Activated naive CD4-positive, alpha-beta T cell treated with anti-CD3 and anti-CD28 coated beads for 36 hours (primary cell): ENCODE results near the gene CASS4. TPM values are rescaled to one million over a fixed set of nuclear protein-coding genes. Genes with fewer than 3 reads are reported as not detected.

Experiments used
- CTCF ChIA-PET: fragments of 350-600 bp; sonication (Branson Sonifier 250); formaldehyde crosslinking; loops from one replicate; lab custom pipeline; 2021; ENCODE audit warnings: antibody characterized with exemption; lab: Charles Lee
- DNase-seq: peaks from one replicate; pipeline ENCODE4 v3.0.0-alpha.2; 2020
- H3K27ac Mint-ChIP-seq: one replicate; pipeline ENCODE4 v1.8.0; 2021; ENCODE audit warnings: mild to moderate bottlenecking, mixed read lengths
- H3K27me3 Mint-ChIP-seq: one replicate; pipeline ENCODE4 v1.8.0; 2021; ENCODE audit warnings: low read depth, mixed read lengths
- H3K36me3 Mint-ChIP-seq: one replicate; pipeline ENCODE4 v1.8.0; 2021; ENCODE audit warnings: low read depth, mixed read lengths
- H3K4me1 Mint-ChIP-seq: one replicate; pipeline ENCODE4 v1.8.0; 2021; ENCODE audit warnings: low read depth, mixed read lengths
- H3K4me3 Mint-ChIP-seq: one replicate; pipeline ENCODE4 v1.8.0; 2021; ENCODE audit warnings: mild to moderate bottlenecking, moderate library complexity, mixed read lengths
- H3K9me3 Mint-ChIP-seq: one replicate; pipeline ENCODE4 v1.8.0; 2021; ENCODE audit warnings: mixed read lengths
- intact Hi-C: fragments of 100-400 bp; cut with micrococcal nuclease; formaldehyde crosslinking; loops from one replicate; pipeline ENCODE4 v1.15.1; 2023
- total RNA-seq, 2 experiments: library from RNA; stranded (reverse); gene quantifications; one replicate each; pipeline ENCODE4 v1.2.3, GENCODE V29; 2021

The CASS4 gene
- total RNA-seq, 2 experiments from 2014 or later: 5.1 to 5.2 TPM

DNA sequence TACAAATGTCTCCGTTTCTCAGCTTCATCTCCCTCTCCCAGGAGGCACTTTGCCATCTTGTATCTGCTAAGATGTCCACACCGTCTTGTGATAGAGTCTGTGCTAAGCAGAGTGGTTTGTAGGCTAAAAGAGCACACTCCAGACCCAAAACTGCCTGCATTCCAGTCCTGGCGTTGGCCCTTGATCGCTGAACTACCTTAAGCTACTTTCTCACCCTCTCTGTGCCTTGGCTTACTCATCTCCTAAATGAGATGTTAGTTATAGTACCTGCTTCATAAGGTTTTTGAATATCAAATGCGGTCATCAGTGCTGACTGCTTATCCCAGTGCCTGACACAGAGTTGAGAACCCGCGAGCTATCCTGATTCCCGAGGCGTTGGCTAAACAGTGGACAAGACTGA lies 14.0 kb downstream of the CASS4 start:
- H3K27ac Mint-ChIP-seq: no peak overlapping the region
- CTCF ChIA-PET: no interaction called here
- H3K9me3 Mint-ChIP-seq: no peaks in the 10 kb centered on the region
- H3K27me3 Mint-ChIP-seq: no peaks in the 10 kb centered on the region
- no peak overlapping the region for H3K4me3 Mint-ChIP-seq
- intact Hi-C loops: no loop called here
- H3K4me1 Mint-ChIP-seq: peaks cover 70% of the 10 kb centered on the region
- peaks cover 3% of the 10 kb centered on the region for H3K36me3 Mint-ChIP-seq
- no peak for DNase-seq

DNA sequence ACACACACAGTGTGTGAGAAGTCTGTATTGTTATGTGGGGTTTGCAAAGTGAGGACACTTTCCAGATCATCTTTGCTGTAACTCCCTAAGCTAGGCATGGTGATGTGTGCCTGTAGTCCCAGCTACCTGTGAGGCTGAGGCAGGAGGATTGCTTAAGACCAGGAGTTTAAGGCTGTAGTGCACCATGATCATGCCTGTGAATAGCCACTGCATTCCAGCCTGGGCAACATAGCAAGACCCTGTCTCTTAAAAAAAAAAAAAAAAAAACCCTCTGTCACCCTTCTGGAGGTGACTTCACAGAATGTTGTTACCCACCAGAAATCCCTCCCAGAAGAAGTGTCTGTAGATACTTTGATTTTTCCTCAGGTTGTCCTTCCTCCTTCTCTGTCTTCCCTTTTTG lies 14.9 kb downstream of the CASS4 start:
- Mint-ChIP-seq H3K36me3 (peaks cover 3% of the 10 kb centered on the region), H3K4me1 (peaks cover 63% of the 10 kb centered on the region), H3K27ac (no peak overlapping the region), H3K4me3 (no peak overlapping the region), H3K9me3 (no peaks in the 10 kb centered on the region), H3K27me3 (no peaks in the 10 kb centered on the region)
- intact Hi-C loops: no loop called here
- CTCF ChIA-PET: no interaction called here
- DNase-seq: no peak

DNA sequence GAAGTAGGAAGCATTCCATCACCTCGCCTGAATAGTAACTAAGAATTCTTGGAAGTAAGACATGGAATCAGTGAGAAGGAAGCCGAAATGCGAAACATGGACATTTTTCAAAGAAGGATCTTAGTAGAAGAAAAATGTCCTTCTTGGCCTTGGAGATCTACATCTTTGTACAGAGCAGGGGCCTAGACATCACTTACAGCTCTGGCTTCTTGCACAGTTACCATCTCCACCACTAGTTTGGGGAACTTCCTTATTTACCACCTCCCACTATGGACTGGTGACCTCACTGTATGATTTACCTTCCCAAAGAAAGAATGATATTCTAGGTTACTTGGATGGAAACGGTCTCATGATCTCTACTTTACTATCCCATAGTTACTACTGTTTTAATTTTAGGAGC lies 15.7 kb downstream of the CASS4 start:
- no peaks in the 10 kb centered on the region for H3K27me3 Mint-ChIP-seq
- peaks cover 57% of the 10 kb centered on the region for H3K4me1 Mint-ChIP-seq
- H3K9me3 Mint-ChIP-seq: no peaks in the 10 kb centered on the region
- no peak overlapping the region for H3K4me3 Mint-ChIP-seq
- H3K27ac Mint-ChIP-seq: no peak overlapping the region
- intact Hi-C loops: no loop called here
- peaks cover 3% of the 10 kb centered on the region for H3K36me3 Mint-ChIP-seq
- CTCF ChIA-PET: no interaction called here
- DNase-seq: no peak

DNA sequence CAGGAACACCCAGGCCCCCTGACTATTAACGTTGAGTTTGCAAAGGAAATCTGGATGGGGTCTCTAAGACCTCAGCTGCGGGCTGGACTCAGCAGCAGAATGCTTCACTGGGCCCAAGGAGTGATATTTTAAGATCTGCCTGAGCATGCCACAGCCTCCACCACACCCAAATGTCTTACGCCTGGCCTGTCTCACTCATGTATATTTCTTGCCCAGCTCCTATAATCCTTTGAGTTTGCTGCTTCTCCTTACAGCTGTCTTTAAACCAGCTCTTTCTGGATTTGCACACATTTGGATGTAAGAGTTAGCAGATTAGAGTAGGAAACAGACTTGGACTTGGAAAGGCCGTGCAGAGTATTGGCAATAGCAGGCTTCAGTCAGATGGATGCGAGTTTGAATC lies 16.4 kb downstream of the CASS4 start:
- peaks cover 6% of the 10 kb centered on the region for H3K36me3 Mint-ChIP-seq
- no peaks in the 10 kb centered on the region for H3K9me3 Mint-ChIP-seq
- intact Hi-C loops: no loop called here
- H3K4me1 Mint-ChIP-seq: peaks cover 58% of the 10 kb centered on the region
- DNase-seq: no peak
- peak overlapping the region; percentile 90 for H3K27ac Mint-ChIP-seq
- H3K27me3 Mint-ChIP-seq: no peaks in the 10 kb centered on the region
- CTCF ChIA-PET: interaction anchor here (0.8 to 1.2 kb wide), 2 partner anchors 11 to 16 kb away, joined by 3 read pairs; partner anchors contain the start of gene CASS4
- no peak overlapping the region for H3K4me3 Mint-ChIP-seq

DNA sequence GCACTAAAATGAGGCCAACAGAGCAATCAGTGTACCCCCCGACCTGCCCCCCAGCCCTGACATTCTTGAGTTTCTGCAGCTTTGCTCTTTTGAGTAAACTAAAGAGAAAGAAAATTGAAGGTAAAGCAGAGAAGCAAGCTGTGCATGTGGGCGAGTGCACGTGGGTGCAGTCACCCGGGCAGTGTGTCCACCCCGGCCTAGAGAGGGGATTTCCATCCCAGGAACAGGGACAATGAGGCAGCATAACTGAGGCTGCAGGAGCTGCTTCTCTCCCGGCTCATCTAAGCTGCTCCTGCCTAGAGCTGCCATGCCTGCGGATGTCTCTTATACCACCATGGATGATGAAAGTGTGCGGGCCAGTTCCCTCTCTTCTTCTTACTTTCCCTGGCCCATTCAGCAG lies 16.8 kb downstream of the CASS4 start:
- Mint-ChIP-seq H3K27ac (peak overlapping the region; percentile 90), H3K27me3 (no peaks in the 10 kb centered on the region), H3K36me3 (peaks cover 6% of the 10 kb centered on the region), H3K4me1 (peaks cover 63% of the 10 kb centered on the region), H3K9me3 (no peaks in the 10 kb centered on the region), H3K4me3 (peak overlapping the region; percentile 72)
- CTCF ChIA-PET: interaction anchor here (0.8 to 1.2 kb wide), 2 partner anchors 12 to 17 kb away, joined by 3 read pairs; partner anchors contain the start of gene CASS4
- intact Hi-C loops: loop anchor here (1.0 kb wide), 1 partner anchor 11 kb away; no protein-coding TSS in a partner anchor
- no peak for DNase-seq

DNA sequence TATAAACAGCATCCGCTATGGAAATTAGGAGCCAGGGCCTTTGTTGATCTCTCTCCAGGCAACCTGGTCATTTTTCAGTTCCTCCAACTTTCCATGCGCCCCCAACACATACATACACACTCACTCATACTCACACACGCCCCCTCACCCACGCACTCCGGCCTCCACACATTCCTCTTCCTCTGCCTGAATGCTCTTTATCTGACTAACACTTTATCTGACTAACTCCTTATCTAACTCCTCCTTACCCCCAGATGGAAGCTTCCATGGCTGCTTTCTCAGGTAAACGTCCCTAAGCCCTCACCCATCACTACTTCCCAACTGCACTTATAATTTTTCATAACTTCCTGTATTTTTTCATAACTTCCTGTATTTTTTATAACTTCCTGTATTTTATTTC lies 17.4 kb downstream of the CASS4 start:
- no peaks in the 10 kb centered on the region for H3K9me3 Mint-ChIP-seq
- intact Hi-C loops: loop anchor here (1.0 kb wide), 1 partner anchor 11 kb away; no protein-coding TSS in a partner anchor
- H3K4me3 Mint-ChIP-seq: peak overlapping the region; percentile 72
- H3K27ac Mint-ChIP-seq: peak overlapping the region; percentile 90
- no peaks in the 10 kb centered on the region for H3K27me3 Mint-ChIP-seq
- peaks cover 6% of the 10 kb centered on the region for H3K36me3 Mint-ChIP-seq
- peak; percentile 65 for DNase-seq
- CTCF ChIA-PET: interaction anchor here (0.6 kb wide), 1 partner anchor 35 kb away, joined by 4 read pairs; no protein-coding TSS in a partner anchor
- peaks cover 65% of the 10 kb centered on the region for H3K4me1 Mint-ChIP-seq

DNA sequence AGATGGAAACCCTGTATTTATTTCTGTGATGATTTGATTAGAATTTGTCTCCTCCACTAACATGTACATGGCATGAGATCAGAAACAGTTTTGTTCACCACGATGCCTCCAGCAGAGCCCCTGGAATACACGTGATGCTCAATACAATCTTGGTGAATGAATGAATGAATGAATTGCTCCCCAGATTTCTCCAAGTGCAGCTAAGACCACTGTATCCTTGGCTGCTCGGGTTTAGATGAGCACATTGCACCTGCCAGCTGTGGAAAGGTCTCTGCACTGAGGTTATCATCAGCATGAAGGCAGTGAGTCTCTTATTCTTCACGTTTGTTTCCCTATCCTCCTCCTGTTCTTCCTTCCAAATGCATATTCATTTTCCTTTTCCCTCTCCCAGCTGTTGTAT lies 17.9 kb downstream of the CASS4 start:
- CTCF ChIA-PET: interaction anchor here (0.6 to 1.1 kb wide), 2 partner anchors 12 to 35 kb away, joined by 3 to 4 read pairs; no protein-coding TSS in a partner anchor
- H3K27ac Mint-ChIP-seq: peak overlapping the region; percentile 90
- H3K4me3 Mint-ChIP-seq: peak overlapping the region; percentile 72
- H3K9me3 Mint-ChIP-seq: no peaks in the 10 kb centered on the region
- H3K36me3 Mint-ChIP-seq: peaks cover 6% of the 10 kb centered on the region
- intact Hi-C loops: loop anchor here (1.0 kb wide), 2 partner anchors 8 to 10 kb away; no protein-coding TSS in a partner anchor
- peaks cover 62% of the 10 kb centered on the region for H3K4me1 Mint-ChIP-seq
- H3K27me3 Mint-ChIP-seq: no peaks in the 10 kb centered on the region
- DNase-seq: no peak

DNA sequence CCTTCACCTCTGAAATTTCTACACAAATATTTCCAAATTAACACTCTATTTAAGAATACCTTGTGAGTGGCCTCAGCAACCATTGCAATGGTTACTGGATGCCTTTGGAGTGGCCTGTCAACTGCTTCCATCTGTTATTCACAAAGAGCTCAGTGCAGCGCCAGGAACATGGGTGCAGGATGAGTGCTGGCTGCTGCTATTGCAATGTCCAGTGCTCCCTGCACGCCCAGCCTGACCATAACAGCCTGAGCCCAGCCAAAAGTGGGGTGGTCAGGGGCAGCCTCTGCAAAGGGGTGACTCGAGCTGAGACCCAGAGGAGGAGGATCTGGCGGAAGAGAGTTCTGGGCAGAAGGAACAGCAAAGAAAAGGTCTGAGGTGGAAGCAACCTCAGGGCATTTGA lies 18.4 kb downstream of the CASS4 start:
- Mint-ChIP-seq H3K4me3 (peak overlapping the region; percentile 72), H3K27me3 (no peaks in the 10 kb centered on the region), H3K4me1 (peaks cover 61% of the 10 kb centered on the region), H3K9me3 (no peaks in the 10 kb centered on the region), H3K36me3 (peaks cover 6% of the 10 kb centered on the region), H3K27ac (peak overlapping the region; percentile 90)
- CTCF ChIA-PET: interaction anchor here (0.7 to 1.1 kb wide), 2 partner anchors 12 to 24 kb away, joined by 3 read pairs; no protein-coding TSS in a partner anchor
- no peak for DNase-seq
- intact Hi-C loops: loop anchor here (1.0 kb wide), 1 partner anchor 8 kb away; no protein-coding TSS in a partner anchor

DNA sequence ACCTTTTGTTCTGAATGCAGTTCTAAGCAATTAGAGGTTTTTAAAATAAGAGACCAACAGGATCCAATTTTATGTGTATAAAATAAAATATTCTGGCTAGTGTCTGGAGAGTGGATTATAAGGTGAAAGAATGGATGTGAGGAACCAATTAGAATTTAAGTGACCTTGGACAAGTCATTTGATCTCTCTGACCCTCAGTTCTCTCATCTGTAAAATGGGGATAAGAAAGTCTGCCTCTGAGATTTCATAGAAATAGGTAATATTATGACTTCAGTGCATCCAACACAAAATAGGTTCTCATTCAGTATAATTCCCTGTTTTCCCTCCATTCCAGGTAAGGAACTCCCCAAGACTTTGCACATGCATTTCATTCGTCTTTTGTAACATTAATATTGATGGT lies 18.9 kb downstream of the CASS4 start:
- intact Hi-C loops: loop anchor here (1.0 kb wide), 1 partner anchor 9 kb away; no protein-coding TSS in a partner anchor
- CTCF ChIA-PET: interaction anchor here (0.7 to 1.1 kb wide), 2 partner anchors 13 to 23 kb away, joined by 3 read pairs; no protein-coding TSS in a partner anchor
- H3K4me1 Mint-ChIP-seq: peaks cover 61% of the 10 kb centered on the region
- peaks cover 6% of the 10 kb centered on the region for H3K36me3 Mint-ChIP-seq
- DNase-seq: no peak
- no peak overlapping the region for H3K4me3 Mint-ChIP-seq
- H3K27ac Mint-ChIP-seq: peak overlapping the region; percentile 90
- no peaks in the 10 kb centered on the region for H3K9me3 Mint-ChIP-seq
- H3K27me3 Mint-ChIP-seq: no peaks in the 10 kb centered on the region

DNA sequence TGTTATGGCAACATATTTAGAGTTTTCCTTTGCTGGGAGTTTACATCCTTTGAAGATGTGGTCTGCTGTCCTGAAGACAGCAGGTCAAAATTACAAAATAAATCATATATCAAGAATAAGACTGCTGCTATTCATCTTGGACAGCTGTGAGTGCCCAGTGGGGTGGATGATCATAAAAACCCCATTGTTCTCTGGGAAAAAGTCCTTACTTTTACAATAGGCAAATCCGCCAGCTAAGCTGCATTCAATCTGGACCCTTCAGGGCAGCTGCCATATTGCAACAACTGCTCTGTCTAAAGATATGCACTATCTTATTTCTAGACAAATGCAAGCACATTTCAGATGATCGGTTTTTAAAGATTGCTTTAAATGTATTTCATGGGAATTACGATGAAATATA lies 19.4 kb downstream of the CASS4 start:
- Mint-ChIP-seq H3K4me3 (no peak overlapping the region), H3K27ac (no peak overlapping the region), H3K9me3 (no peaks in the 10 kb centered on the region), H3K36me3 (peaks cover 6% of the 10 kb centered on the region), H3K27me3 (no peaks in the 10 kb centered on the region), H3K4me1 (peaks cover 61% of the 10 kb centered on the region)
- CTCF ChIA-PET: interaction anchor here (0.6 kb wide), 1 partner anchor 25 kb away, joined by 3 read pairs; no protein-coding TSS in a partner anchor
- no peak for DNase-seq
- intact Hi-C loops: no loop called here

DNA sequence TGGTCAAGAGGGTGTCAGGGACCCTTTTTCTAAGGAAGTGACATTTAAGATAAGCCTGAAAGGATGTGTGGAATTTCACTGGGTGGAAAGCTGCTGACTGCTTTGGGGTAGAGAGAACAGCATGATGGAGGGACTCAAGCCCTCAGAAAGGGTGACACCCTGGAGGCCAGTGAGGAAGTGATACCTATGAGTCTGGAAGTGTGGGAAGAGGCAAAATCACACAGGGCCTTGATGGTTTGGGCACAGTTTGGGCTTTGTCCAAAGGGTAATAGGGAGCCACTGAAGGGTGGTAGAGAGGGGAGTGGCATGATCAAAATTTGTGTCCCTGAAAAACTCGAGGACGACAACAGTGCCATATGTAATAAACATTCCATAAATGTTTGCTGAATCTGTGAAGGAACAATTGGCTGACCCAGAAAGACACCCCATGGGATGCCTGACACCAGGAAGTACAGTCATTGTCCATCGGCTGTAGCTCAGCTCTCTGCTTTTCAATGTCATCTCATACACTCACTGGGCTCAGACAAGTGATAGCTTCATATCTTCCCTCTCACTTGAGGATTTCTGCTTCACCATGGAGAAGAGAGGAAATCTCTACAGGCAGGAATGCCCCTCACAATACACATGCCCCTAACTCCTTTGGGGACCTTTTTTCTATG lies 21.3 kb downstream of the CASS4 start:
- Mint-ChIP-seq H3K4me3 (no peak overlapping the region), H3K9me3 (no peaks in the 10 kb centered on the region), H3K4me1 (peaks cover 51% of the 10 kb centered on the region), H3K36me3 (peaks cover 6% of the 10 kb centered on the region), H3K27me3 (no peaks in the 10 kb centered on the region), H3K27ac (peak overlapping the region; percentile 47)
- intact Hi-C loops: no loop called here
- DNase-seq: no peak
- CTCF ChIA-PET: interaction anchor here (0.9 to 1.5 kb wide), 2 partner anchors 11 to 96 kb away, joined by 3 to 6 read pairs; no protein-coding TSS in a partner anchor

DNA sequence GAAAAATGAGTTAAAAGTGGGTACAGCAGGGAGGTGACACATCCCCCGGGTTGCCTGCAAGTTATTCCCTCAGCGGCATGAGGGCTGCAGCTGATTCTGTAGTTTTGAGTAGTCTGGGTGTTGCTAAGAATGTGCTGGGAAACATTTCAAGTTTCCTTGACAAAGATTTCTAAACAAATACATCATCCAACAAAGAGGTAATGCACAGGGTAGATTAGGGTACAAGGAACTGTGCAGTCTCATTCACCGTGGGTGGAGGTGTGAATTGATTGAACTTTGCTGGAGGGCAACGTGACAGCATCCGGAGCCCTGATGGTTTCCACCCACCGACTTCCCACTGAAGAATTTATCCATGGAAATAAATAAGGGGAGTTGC lies 21.8 kb downstream of the CASS4 start:
- H3K27me3 Mint-ChIP-seq: no peaks in the 10 kb centered on the region
- no peak overlapping the region for H3K4me3 Mint-ChIP-seq
- intact Hi-C loops: no loop called here
- peaks cover 6% of the 10 kb centered on the region for H3K36me3 Mint-ChIP-seq
- CTCF ChIA-PET: interaction anchor here (0.9 to 1.5 kb wide), 2 partner anchors 12 to 97 kb away, joined by 3 to 6 read pairs; no protein-coding TSS in a partner anchor
- H3K27ac Mint-ChIP-seq: no peak overlapping the region
- H3K4me1 Mint-ChIP-seq: peaks cover 49% of the 10 kb centered on the region
- peak; percentile 35 for DNase-seq
- no peaks in the 10 kb centered on the region for H3K9me3 Mint-ChIP-seq
